Activated T-cell treated with anti-CD3 and anti-CD28 coated beads for 48 hours (primary cell): ENCODE results near the gene KREMEN2.
"Not testable (repeated sequence)": the region's sequence is repeated elsewhere in the genome, so short reads cannot be mapped to it uniquely, and the experiment has no call there.

Experiments used
- DNase-seq: peaks from one replicate; pipeline ENCODE4 v3.0.0-alpha.2; 2020; ENCODE audit warnings: low read depth

The KREMEN2 gene

DNA sequence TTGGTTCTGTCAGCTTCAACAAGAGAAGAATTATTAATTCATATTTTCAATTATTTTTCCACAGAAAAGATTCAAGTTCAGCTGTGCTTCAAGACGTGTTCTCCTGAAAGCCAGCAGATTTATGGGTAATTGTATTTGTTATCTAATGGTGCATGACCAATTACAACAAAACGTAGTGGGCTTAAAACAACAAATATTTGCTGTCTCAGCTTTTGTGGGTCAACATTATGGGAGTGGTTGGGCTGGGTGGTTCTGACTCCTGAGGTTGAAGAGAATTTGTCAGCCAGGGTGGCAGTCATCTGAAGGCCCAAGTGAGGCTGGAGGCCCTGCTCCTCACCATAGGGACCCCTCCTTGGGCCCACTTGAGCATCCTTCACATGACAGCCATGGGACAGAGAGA, 24.1 kb upstream of the KREMEN2 start:
- DNase-seq = no peak

DNA sequence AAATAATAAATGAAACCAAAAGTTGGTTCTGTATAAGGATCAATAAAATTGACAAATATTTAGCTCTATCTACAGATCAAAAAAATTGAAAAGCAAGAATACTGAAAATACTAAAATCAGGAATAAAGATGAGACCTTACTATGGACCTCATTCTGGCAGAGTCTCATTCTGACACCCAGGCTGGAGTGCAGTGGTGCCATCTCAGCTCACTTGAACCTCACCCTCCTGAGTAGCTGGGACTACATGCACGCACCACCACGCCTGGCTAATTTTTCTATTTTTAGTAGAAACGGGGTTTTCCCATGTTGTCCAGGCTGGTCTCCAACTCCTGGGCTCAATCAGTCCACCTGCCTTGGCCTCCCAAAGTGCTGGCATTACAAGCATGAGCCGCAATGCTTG, 22.0 kb upstream of the KREMEN2 start:
- no peak for DNase-seq

DNA sequence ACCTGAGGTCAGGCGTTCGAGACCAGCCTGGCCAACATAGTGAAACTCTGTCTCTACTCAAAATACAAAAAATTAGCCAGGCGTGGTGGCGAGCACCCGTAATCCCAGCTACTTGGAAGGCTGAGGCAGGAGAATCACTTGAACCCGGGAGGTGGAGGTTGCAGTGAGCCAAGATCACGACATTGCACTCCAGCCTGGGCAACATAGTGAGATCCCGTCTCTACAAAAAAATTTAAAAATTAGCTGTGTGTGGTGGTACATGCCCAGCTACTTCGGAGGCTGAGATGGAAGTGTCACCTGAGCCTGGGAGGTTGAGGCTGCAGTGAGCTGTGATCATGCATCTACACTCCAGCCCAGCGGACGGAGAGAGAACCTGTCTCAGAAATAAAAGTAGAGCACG, 20.4 kb upstream of the KREMEN2 start:
- not testable (repeated sequence) for DNase-seq

DNA sequence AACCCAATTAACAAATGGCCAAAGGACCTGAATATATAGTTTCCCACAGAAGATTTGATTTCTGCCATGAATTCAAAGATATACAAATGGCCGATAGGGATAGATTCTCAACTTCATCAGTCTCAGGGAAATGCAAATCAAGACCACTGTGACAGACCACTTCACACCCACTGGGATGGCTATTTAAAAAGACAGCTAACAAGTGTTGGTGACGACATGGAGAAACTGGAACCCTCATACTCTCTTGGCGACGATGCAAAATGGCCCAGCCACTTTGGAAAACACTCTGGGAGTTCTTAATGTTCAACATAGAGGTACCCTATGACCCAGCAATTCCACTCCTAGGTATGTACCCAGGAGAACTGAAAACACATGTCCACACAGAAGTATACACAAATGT, 17.4 kb upstream of the KREMEN2 start:
- no peak for DNase-seq

DNA sequence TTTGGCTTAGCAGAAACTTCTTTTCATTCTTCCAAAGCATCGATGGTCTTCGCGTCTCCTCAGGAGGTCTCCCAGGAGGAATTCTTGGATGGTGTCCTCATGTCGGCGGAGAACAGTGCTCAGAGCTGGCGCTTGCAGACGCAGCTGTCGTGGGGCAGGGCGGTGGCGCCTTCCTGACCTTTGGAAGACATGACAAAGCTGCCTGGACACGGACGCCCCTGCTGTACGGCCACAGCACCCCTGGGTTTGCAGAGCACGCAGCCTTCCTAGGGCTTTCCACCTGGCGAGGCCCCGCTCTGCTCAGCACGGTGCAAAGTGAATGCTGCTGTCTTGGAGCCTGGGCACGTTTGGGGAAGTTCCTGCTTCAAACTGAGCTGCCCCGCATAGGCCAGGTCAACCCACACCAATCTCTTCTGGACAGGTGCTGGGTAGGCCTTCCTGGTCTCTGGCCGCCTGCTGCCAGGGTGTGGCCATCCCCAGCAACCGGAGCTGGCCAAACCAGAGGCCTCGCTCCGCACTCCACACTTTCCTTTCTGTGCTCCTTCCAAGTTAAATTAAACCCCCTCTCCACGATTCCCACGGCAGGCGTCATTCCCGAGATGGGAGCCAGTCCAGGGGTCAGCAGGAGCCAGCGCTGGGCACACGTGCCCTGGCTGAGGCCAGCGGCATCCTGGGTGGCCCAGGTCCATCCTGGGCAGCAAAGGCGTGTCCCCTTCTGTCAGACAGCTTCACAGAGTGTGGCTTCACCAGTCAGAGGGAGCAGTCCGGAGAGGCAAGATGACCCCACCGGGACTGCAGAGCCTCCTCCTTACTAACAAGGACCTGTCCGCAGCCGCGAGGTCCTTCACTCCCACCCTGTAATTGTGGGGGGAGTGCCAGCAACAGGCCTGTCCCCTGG, 15.0 kb upstream of the KREMEN2 start:
- no peak for DNase-seq

DNA sequence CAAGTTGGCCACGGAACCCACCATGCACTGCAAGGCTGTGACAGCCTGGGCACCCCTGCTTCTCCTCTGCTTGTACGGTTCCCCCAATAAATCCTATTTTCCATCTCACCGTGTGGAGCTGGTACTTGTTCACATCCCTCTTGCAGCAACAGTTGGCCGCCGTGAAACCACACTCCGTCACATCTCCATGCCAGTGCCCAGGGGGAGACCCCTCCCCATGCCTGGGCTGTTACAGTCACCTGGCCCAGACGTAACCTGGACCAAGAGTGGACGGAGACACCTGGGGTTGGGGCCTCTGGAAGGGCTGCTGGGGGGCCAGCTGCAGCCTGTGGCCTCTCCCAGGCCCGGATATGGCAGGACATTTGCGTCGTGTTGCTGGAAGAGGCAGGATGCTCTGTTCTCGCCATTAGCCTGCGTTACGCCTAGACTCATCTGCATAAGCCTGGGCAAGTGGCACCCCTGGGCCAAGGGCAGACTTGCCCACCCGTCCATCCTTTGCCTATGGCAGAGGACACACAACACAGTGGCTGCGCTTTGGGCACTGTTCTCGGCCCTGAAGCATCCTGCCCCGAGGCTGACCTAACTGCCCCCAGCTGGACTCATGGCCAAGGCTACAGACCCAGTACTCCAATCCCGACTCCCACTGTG, 14.2 kb upstream of the KREMEN2 start:
- no peak for DNase-seq

DNA sequence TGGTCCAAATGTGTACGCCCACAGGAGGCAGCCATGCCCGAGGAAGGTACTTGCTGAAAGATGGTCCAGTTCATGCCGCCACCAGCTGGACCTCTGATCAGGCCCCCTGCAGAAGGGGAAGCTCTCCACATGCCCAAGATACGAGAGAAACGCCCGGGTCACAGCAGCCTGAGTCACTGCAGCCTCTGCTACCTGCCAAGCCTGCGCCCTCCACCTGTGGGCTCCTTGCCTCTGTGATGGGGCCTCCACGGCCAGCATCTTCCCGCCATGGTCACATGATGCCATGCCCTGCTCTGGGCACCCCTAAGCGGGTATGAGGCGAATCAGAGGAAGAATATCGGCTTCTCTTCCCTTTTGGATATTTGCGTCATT, 13.7 kb upstream of the KREMEN2 start:
- DNase-seq = no peak

DNA sequence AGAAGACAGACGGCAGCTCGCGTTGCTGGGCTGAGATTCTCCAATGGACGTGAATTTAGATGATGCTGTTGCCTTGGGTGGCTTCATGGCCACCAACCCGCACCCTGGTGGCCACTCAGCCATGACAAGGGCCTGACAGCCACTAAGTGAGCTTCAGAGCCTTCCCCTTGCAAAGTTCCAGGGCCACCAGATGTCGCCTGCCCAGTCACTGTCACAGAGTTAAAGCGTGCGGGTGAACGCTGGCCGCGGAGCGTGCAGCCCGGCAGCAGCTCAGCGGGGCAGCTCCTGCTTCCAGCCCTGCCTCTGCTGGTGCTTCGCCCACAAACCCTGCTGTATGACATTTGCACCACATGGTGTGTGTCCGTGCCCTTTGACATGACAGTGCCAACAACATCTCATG, 13.3 kb upstream of the KREMEN2 start:
- DNase-seq = no peak

DNA sequence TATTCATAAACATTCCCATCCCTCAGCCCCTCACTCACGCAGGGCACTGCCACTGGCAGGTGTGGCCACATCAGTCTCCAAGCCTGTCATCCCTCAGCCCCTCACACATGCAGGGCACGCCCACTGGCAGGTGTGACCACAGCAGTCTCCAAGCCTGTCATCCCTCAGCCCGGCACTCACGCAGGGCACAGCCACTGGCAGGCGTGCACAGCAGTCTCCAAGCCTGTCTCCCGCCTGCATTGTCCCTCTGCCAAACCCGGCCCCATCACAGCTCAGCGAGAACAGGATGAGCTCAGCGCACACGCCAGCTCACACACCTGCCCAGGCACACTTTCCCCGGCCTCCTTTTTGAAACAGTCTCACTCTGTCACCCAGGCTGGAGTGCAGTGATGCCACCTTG, 11.4 kb upstream of the KREMEN2 start:
- no peak for DNase-seq

DNA sequence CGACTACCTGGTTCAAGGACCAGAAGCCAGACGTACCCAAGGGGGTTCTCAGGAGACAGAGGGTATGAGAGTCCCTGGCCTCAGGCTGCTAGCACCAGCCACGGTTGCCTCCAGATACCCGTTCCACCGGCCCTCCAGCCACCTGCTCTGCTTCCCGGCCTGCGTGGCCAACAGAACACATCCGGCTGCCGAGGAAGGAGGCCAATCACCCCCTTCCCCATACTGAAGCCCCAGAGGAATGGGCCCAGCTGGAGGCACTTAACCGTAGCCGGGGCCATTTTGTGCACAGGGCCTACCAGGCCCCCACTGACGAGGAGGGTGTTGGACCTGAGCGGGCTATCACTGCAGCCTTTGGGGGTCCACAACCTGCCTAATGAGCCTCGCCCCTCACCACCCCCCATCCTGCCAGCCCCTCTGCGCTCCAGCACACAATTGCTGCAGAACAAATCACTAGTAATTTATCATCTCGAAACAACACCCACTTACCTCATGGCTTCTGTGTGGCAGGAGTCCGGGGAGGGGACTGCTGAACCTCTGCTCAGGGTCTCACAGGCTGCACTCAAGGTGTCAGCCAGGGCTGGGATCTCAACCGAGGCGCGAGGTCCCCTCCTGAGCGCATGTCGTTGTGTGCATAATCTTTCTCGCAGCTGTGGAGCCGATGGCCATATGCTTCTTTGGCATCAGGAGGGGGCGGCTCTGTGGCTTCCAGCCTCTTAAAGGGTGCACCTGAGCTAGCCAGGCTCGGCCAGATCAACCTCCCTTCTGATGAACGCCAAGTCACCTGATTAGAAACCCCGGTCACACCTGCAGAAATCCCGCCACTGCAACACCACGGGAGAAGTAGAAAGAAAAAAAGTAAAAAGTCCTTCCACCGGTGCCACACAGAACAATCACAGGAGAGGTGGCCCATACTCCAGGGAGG, 10.1 kb upstream of the KREMEN2 start:
- DNase-seq = no peak

DNA sequence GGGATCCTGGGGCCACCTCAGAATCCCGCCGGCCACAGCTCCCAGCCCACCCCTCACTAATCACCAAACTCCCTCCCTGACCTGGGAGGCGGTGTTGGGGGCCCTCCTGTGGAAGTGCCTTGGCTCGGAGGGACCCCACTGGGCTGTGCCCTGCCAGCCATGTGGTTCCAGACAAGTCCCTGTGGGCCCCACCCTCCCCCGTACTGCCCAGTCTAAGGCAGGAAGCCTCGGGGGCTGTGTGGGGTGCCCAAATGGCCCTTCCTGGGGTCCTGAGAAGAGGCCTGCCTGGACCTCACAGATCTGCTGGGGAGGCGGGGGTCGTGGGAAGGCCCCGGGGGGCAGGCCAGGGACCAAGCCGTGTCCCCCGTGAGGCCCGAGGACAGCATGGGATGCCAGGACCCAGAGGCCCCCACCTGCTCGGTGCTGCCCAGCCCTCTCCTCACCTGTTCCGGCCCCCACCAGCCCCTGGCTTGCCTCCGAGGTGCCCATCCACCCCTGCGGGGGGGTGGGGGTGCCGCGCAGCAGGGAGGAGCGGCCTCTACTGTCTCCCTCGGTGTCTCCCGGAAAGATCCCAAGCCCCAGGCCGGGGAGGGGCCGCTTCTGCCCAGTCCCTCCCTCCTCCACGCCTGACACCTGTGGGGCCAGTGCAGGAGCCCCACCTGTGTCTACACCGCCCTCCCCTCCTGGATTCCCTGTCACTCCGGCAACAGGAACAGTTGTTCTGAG, 9.3 kb upstream of the KREMEN2 start:
- no peak for DNase-seq

DNA sequence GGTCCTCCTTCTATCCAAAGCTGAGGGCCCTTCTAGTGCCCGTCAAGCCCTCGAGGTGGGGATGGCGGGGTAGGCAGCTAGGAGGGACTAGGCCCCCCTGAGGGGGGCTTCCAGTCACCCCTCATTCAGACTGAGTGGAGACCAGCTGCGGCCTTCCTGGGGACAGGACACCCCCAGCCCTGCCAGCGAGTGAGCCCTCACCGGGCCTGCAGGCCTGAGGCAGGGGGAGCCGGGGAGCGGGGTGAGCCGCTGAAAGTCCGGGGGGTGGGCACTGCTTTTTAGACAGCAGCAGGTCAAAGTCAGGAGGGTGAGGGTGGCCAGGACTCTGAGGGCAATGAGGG, 8.7 kb upstream of the KREMEN2 start:
- DNase-seq = no peak

DNA sequence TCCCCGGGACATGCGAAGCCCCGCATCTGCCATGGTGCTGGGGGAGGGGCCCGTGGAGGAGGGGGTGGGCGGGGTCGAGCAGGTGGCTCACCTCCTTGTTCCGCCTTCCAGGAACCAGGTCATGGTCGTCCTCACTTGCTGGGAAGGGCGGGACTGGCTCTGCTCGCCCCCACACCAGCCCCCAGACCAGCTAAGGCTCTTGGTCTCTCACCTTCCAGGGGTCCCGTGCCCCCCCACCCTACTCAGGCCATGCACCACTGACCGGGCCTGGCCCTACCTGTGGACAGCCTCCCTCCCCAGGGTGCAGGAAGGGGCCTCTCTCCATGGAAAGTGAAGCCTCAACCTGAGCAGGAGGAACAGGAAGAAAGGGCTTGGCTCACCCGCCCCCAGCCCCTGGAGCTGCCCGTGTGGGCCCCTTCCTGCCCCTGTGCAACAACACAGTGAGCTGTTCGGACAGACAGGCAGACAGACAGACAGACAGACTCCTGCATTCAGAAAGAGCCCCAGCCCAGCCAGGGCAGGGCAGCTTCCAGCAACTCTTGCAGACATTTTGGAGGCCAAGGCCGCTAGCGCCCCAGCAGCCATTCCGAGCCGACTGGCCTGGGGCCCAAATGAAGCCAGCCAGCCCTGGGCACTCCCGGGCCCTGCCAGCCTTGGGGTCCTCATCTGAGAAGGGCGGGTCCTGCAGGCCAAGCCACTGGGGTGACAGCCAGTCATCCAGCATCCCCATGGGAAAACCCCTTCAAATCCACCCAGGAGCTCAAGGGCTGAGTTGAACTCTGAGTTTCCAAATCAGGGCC, 8.1 kb upstream of the KREMEN2 start:
- DNase-seq = no peak

DNA sequence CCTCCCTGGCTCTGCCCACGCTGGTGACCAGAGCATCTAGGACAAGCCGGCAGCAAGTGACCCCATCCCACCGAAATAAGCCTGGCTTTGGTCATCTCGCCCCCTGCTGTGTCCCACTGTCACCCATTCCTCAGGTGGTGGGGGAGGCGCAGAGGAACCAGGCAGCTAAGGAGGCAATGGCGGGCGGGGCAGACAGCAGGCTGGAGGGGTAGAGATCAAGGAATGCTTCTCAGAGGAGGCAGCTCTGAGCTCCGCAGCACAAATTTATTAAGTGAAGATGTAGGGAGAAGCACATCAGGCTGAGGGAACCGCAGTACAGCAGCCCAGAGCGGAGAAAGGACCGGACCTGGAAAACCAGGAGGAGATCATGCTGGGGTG, 7.5 kb upstream of the KREMEN2 start:
- DNase-seq = no peak

DNA sequence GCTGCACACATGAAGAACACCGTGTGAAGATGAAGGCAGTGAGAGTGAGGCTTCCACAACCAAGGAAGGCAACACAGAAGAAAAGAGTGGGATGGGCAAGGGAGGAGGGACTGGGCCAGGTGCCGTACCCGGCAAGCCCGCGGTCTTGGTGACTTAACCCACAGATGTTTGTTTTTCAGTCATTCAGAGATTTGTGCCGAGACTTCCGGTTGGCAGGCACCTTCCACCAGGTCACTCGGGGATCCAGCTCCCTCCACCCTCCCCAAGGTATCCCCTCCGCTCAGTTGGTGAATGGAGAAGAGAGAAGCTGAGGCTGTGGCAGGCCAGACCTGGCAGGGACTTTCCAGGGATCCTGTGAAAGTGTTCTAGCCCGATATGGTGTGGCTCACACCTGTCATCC, 4.9 kb upstream of the KREMEN2 start:
- DNase-seq = no peak

DNA sequence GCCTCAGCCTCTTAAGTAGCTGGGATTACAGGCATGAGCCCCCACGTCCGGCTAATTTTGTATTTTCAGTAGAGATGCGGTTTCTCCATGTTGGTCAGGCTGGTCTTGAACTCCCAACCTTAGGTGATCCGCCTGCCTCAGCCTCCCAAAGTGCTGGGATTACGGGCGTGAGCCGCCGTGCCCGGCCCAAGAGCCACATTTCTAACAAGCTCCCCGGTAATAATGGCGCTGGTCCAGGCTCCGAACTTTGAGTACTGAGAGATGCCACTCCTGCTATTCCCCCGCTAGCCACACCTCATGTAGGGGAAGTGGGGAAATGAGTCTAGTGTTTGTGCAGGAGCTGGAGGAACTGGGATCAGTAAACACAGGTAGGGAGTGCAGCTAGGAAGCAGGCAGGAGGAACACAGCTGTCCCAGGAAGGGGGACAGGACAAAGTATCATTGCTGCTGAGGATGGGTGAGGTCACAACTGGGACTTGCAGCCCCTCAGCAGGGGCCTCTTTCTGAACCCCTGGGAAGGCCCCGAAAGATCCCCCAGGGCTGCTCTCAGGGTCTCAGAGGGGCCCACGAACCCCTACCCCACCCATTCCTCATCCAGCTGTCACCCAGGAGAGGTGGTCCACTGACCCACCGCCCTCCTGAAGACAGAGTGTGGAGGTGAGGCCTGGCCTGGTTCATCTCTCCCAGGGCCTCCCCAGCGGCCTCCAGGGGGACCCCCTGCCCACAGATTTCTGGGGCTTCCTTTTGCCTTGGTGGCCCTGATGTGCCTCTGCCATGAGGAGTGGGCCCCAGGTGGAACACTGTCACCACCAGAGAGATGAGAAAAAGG, 3.7 kb upstream of the KREMEN2 start:
- no peak for DNase-seq

DNA sequence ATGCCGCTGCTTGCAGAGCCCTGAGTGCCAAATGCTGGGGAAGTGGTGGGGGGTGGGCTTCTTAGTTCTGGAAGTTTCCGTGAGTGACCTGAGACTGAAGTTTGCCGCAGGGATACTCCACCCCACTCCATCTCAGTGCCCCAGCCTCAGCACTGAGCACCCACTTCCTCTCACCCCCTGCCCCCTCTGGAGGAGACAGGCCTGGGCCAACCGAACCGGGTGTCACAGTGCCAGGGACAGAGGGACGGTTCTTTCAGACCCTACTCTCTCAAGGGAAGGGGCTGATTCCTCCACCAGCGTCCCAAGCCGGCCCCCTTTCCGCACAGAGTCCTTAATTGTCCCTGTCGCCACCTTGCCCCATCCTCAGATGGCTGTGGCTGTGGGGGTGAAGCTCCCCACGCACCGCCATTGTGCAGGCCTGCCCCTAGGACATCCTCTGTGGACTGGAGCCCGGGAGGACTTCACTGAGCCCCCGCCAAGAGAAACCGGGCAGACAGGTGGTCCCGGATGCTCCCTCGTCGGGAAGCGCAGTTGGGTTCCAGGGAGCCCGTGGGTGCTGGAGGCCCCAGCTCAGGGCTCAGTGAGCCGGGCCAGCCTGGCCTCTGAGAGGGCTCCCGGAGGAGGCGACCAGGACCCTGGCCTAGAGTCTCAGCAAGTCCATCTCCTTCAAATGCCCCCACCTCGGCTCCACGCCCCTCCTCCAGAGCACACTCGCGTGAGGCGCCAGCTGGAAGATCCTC, 1.6 kb upstream of the KREMEN2 start:
- no peak for DNase-seq

DNA sequence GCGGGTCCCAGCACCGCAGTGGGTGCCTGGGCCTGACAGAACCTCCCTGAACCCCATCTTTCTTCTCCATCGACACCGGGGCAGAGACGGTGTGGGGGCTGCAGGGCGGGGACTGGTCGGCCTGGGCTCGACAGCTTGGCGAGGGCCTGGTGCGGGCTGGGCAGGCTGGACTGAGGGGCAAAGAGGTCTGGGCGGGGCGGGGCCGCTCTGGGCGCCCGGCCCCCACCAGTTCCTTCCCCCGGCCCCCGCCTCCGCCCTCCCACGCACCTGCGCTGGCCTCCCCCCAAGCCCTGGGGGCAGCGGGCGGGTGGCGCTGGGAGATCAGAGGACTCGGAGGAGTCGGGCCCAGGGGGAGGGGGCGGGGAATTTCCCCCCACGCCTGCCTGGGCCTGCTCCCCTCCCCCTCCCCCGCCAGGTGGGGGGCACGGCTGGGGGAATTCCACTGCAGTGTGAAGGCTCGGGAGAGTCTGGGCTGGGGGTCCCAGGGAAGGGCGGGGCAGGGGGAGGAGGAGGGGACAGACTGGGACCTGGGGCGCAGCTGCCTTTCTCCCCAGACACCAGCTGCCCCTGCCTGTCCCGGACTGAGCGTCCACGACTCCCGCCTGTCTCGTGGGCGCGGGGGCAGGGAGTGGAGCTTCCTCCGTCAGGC, 877 bp upstream of the KREMEN2 start:
- DNase-seq = no peak
